Measurements from ENCODE around the gene DST. TPM values are rescaled to one million over a fixed set of nuclear protein-coding genes. Genes with fewer than 3 reads are reported as not detected.
"Not testable (repeated sequence)": the region's sequence is repeated elsewhere in the genome, so short reads cannot be mapped to it uniquely, and the experiment has no call there.

The DST gene
- total RNA-seq, 2 experiments from 2014 or later: 5.7 to 5.9 TPM

- TF ChIP-seq, protein P1, sequence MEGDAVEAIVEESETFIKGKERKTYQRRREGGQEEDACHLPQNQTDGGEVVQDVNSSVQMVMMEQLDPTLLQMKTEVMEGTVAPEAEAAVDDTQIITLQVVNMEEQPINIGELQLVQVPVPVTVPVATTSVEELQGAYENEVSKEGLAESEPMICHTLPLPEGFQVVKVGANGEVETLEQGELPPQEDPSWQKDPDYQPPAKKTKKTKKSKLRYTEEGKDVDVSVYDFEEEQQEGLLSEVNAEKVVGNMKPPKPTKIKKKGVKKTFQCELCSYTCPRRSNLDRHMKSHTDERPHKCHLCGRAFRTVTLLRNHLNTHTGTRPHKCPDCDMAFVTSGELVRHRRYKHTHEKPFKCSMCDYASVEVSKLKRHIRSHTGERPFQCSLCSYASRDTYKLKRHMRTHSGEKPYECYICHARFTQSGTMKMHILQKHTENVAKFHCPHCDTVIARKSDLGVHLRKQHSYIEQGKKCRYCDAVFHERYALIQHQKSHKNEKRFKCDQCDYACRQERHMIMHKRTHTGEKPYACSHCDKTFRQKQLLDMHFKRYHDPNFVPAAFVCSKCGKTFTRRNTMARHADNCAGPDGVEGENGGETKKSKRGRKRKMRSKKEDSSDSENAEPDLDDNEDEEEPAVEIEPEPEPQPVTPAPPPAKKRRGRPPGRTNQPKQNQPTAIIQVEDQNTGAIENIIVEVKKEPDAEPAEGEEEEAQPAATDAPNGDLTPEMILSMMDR (IDR thresholded peaks at IDR 0.05): no peak
- H3K4me3 Mint-ChIP-seq: no peak overlapping the region
- DNase-seq (no peak), ATAC-seq (ENCODE audit: poor library complexity) (no peak)
- no peak overlapping the region for H3K27ac Mint-ChIP-seq
- no peaks in the 10 kb centered on the region for H3K9me3 Mint-ChIP-seq
- CTCF ChIA-PET: interaction anchor here (1.1 to 1.3 kb wide), 2 partner anchors 8 to 22 kb away, joined by 3 to 5 read pairs; no protein-coding TSS in a partner anchor
- no peaks in the 10 kb centered on the region for H3K36me3 ChIP-seq (ENCODE audit: insufficient read depth, low read length)
- POLR2A ChIA-PET: no interaction called here
- no peak overlapping the region for H3K27ac ChIP-seq (ENCODE audit: low read depth in 1 of 2, low read length in 2 of 2)
- no peaks in the 10 kb centered on the region for H3K27me3 ChIP-seq (ENCODE audit: control insufficient read depth in 1 of 2, insufficient read depth in 2 of 2, low read length in 2 of 2)
- H3K4me3 ChIP-seq (ENCODE audit: low read length): no peak overlapping the region
- no peaks in the 10 kb centered on the region for H3K27me3 Mint-ChIP-seq
- no peaks in the 10 kb centered on the region for H3K4me1 Mint-ChIP-seq (ENCODE audit: low read depth)
- H3K4me1 ChIP-seq (ENCODE audit: insufficient read depth, low read length): no peaks in the 10 kb centered on the region
- intact Hi-C loops (cut with DNase I, micrococcal nuclease): no loop called here
- no peaks in the 10 kb centered on the region for H3K36me3 Mint-ChIP-seq (ENCODE audit: low read depth)
- no peaks in the 10 kb centered on the region for H3K9me3 ChIP-seq (ENCODE audit: control insufficient read depth in 1 of 2, insufficient read depth in 1 of 2, low read length in 2 of 2)
Measured at GRCh38 chr6:56567501-56567900, 75.2 kb downstream of the DST start.

GRCh38 chr6:56562730-56563129 is 80.0 kb downstream of the DST start:
- H3K27ac Mint-ChIP-seq; POLR2A ChIA-PET; H3K4me3 Mint-ChIP-seq; H3K9me3 ChIP-seq (ENCODE audit: control insufficient read depth in 1 of 2, insufficient read depth in 1 of 2, low read length in 2 of 2); H3K4me3 ChIP-seq (ENCODE audit: low read length); H3K27me3 ChIP-seq (ENCODE audit: control insufficient read depth in 1 of 2, insufficient read depth in 2 of 2, low read length in 2 of 2); H3K4me1 Mint-ChIP-seq (ENCODE audit: low read depth); CTCF ChIA-PET; H3K36me3 ChIP-seq (ENCODE audit: insufficient read depth, low read length); H3K36me3 Mint-ChIP-seq (ENCODE audit: low read depth); H3K4me1 ChIP-seq (ENCODE audit: insufficient read depth, low read length); H3K27ac ChIP-seq (ENCODE audit: low read depth in 1 of 2, low read length in 2 of 2); ATAC-seq (ENCODE audit: poor library complexity); H3K27me3 Mint-ChIP-seq; DNase-seq; H3K9me3 Mint-ChIP-seq; intact Hi-C loops (cut with DNase I, micrococcal nuclease): not testable (repeated sequence)

DNA sequence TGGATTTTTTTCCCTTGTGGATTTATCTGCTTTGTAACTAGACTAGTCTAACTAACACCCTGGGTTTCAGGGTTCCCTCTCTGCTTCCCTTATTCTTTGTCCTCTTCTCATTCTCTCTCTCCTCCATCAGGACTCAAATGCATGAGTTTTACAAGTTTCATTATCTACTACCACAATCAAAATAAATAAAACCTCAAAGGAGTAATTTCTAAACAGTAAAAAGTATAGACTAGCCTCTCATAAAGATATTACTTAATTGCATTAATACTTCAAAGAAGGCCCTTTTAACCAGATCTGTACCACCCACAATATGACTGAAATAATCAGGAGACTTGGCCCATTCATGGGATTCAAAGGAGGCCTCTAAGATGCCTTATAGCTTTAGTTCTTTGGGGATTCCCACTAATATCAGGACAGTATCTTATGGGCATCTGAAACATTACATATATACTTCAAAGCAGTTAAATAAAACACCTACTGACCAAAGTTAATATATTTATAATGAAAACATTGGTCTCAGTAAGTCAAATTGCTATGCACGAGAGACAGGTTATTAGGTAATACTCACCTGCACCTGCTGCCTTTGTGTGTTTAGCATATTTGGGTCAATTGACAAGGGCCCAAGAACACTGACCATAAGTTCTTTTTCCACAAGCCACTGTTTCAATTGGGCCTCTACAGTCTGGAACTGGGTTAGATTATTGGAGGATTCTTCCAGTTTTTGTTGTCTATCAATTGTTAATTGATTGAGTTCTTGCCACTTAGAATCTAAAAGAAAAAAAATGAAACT is 85.7 kb downstream of the DST start:
- no peaks in the 10 kb centered on the region for H3K27me3 ChIP-seq (ENCODE audit: control insufficient read depth in 1 of 2, insufficient read depth in 2 of 2, low read length in 2 of 2)
- no peaks in the 10 kb centered on the region for H3K36me3 ChIP-seq (ENCODE audit: insufficient read depth, low read length)
- H3K27ac ChIP-seq (ENCODE audit: low read depth in 1 of 2, low read length in 2 of 2): no peak overlapping the region
- Mint-ChIP-seq H3K27me3 (no peaks in the 10 kb centered on the region), H3K4me1 (ENCODE audit: low read depth) (no peaks in the 10 kb centered on the region), H3K27ac (no peak overlapping the region), H3K36me3 (ENCODE audit: low read depth) (no peaks in the 10 kb centered on the region), H3K9me3 (no peaks in the 10 kb centered on the region), H3K4me3 (no peak overlapping the region)
- H3K4me3 ChIP-seq (ENCODE audit: low read length): no peak overlapping the region
- ChIA-PET POLR2A (no interaction called here), CTCF (interaction anchor here (1.1 kb wide), 1 partner anchor 12 kb away, joined by 3 read pairs; no protein-coding TSS in a partner anchor)
- TF ChIP-seq, protein P1 (IDR thresholded peaks at IDR 0.05): no peak
- DNase-seq: no peak
- no peaks in the 10 kb centered on the region for H3K4me1 ChIP-seq (ENCODE audit: insufficient read depth, low read length)
- no peaks in the 10 kb centered on the region for H3K9me3 ChIP-seq (ENCODE audit: control insufficient read depth in 1 of 2, insufficient read depth in 1 of 2, low read length in 2 of 2)
- intact Hi-C loops (cut with DNase I, micrococcal nuclease): no loop called here
- no peak for ATAC-seq (ENCODE audit: poor library complexity)

DNA sequence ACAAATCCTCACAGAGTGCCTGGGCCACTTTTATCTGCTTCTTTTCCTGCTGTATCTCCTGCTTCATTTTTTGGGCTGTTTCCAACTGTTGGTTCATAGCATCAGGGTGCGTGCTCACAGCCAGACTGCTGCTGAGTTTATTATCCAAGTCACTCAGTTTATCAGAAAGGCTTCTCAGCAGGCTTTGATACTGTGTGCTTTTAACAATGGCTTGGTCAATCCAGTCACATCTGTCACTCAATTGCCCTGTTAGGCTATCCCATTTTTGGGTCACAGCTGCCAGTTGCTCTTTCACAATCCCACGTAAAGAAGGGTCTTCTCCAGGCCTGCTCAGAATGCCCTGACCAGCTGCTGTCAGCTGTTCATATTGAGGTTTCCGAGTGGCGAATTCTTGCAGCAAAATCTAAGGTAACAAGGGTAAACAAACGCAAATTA is 87.2 kb downstream of the DST start:
- Histone ChIP-seq H3K36me3 (ENCODE audit: insufficient read depth, low read length) (no peaks in the 10 kb centered on the region), H3K4me1 (ENCODE audit: insufficient read depth, low read length) (no peaks in the 10 kb centered on the region), H3K27ac (ENCODE audit: low read depth in 1 of 2, low read length in 2 of 2) (no peak overlapping the region), H3K9me3 (ENCODE audit: control insufficient read depth in 1 of 2, insufficient read depth in 1 of 2, low read length in 2 of 2) (no peaks in the 10 kb centered on the region), H3K27me3 (ENCODE audit: control insufficient read depth in 1 of 2, insufficient read depth in 2 of 2, low read length in 2 of 2) (no peaks in the 10 kb centered on the region), H3K4me3 (ENCODE audit: low read length) (no peak overlapping the region)
- Mint-ChIP-seq H3K36me3 (ENCODE audit: low read depth) (no peaks in the 10 kb centered on the region), H3K27me3 (no peaks in the 10 kb centered on the region), H3K4me3 (no peak overlapping the region), H3K4me1 (ENCODE audit: low read depth) (no peaks in the 10 kb centered on the region), H3K9me3 (no peaks in the 10 kb centered on the region), H3K27ac (no peak overlapping the region)
- DNase-seq (no peak), ATAC-seq (ENCODE audit: poor library complexity) (no peak)
- ChIA-PET CTCF (no interaction called here), POLR2A (no interaction called here)
- TF ChIP-seq, protein P1 (IDR thresholded peaks at IDR 0.05): no peak
- intact Hi-C loops (cut with DNase I, micrococcal nuclease): no loop called here

Data from CD4-positive, alpha-beta T cell (primary cell).